Liver (tissue), 9 donors: Measurements from ENCODE around the gene ABLIM3. TPM values are rescaled to one million over a fixed set of nuclear protein-coding genes. Genes with fewer than 3 reads are reported as not detected.

Source experiments
- DNase-seq: peaks from one replicate; pipeline ENCODE4 v3.0.0-alpha.2; 2017; ENCODE audit warnings: low spot score
- H3K27ac ChIP-seq, 2 donors: one replicate each; pipeline ENCODE4 v1.7.0; 2013; ENCODE audit warnings: inconsistent platforms in 2 of 2, low read length in 2 of 2, control low read depth in 1 of 2, low read depth in 1 of 2, mild to moderate bottlenecking in 1 of 2
- H3K27me3 ChIP-seq, 4 donors: one replicate each; pipeline versions ENCODE4 v1.6.1 to v1.7.0; 2013; ENCODE audit warnings: low read length in 3 of 4, inconsistent platforms in 1 of 4, mild to moderate bottlenecking in 1 of 4, moderate library complexity in 1 of 4; ENCODE audit not compliant: control insufficient read depth in 4 of 4, insufficient read depth in 4 of 4
- H3K36me3 ChIP-seq, 4 donors: one replicate each; pipeline versions ENCODE4 v1.6.1 to v1.7.0; 2013; ENCODE audit warnings: low read length in 3 of 4, mild to moderate bottlenecking in 3 of 4, low read depth in 1 of 4, moderate library complexity in 1 of 4; ENCODE audit not compliant: control insufficient read depth in 4 of 4, insufficient read depth in 3 of 4
- H3K4me1 ChIP-seq, 4 donors: one replicate each; pipeline versions ENCODE4 v1.6.1 to v1.7.0; 2013; ENCODE audit warnings: low read length in 3 of 4, mild to moderate bottlenecking in 3 of 4, moderate library complexity in 1 of 4; ENCODE audit not compliant: control insufficient read depth in 4 of 4, insufficient read depth in 4 of 4
- H3K4me3 ChIP-seq, 3 donors: one replicate each; pipeline versions ENCODE4 v1.6.1 to v1.7.0; 2013; ENCODE audit warnings: low read length in 3 of 3, control low read depth in 1 of 3, low read depth in 1 of 3, mild to moderate bottlenecking in 1 of 3
- H3K9ac ChIP-seq, 2 donors: one replicate each; pipeline ENCODE4 v1.7.0; 2013; ENCODE audit warnings: low read length in 2 of 2, mild to moderate bottlenecking in 2 of 2, moderate library complexity in 2 of 2, control low read depth in 1 of 2, low read depth in 1 of 2
- H3K9me3 ChIP-seq, 4 donors: one replicate each; pipeline versions ENCODE4 v1.6.1 to v1.7.0; 2013; ENCODE audit warnings: low read length in 3 of 4; ENCODE audit not compliant: control insufficient read depth in 4 of 4
- EGR1 ChIP-seq, 2 donors: IDR thresholded peaks; 2 replicates each; pipeline ENCODE4 v1.6.1; 2016 to 2018; ENCODE audit warnings: antibody characterized with exemption in 2 of 2, low read depth in 2 of 2
- FOXA1 ChIP-seq: IDR thresholded peaks from 2 replicates; pipeline ENCODE4 v1.6.1; 2016; ENCODE audit warnings: antibody characterized with exemption
- FOXA2 ChIP-seq: IDR thresholded peaks from 2 replicates; pipeline ENCODE4 v1.6.1; 2016; ENCODE audit warnings: antibody characterized with exemption
- GABPA ChIP-seq, 2 donors: IDR thresholded peaks in 1 of 2; conservative IDR thresholded peaks in 1 of 2; 2 replicates each; pipeline ENCODE4 v1.6.1; 2016; ENCODE audit warnings: antibody characterized with exemption in 2 of 2, mild to moderate bottlenecking in 1 of 2, moderate library complexity in 1 of 2
- HNF4A ChIP-seq, 2 donors: conservative IDR thresholded peaks; 2 replicates each; pipeline ENCODE4 v1.6.1; 2016; ENCODE audit warnings: antibody characterized with exemption in 2 of 2, mild to moderate bottlenecking in 2 of 2
- HNF4G ChIP-seq: IDR thresholded peaks from 2 replicates; pipeline ENCODE4 v1.6.1; 2016; ENCODE audit warnings: antibody characterized with exemption
- JUND ChIP-seq, 2 donors: IDR thresholded peaks; 2 replicates each; pipeline ENCODE4 v1.6.1; 2016; ENCODE audit warnings: antibody characterized with exemption in 2 of 2
- NR2F2 ChIP-seq: IDR thresholded peaks from 2 replicates; pipeline ENCODE4 v1.6.1; 2016; ENCODE audit warnings: antibody characterized with exemption
- RAD21 ChIP-seq, 2 donors: IDR thresholded peaks; 2 replicates each; pipeline ENCODE4 v1.6.1; 2016; ENCODE audit warnings: antibody characterized with exemption in 2 of 2, mild to moderate bottlenecking in 2 of 2
- RXRA ChIP-seq, 2 donors: IDR thresholded peaks; 2 replicates each; pipeline ENCODE4 v1.6.1; 2017 to 2018; ENCODE audit warnings: antibody characterized with exemption in 2 of 2, mild to moderate bottlenecking in 1 of 2
- SP1 ChIP-seq: IDR thresholded peaks from 2 replicates; pipeline ENCODE4 v1.6.1; 2018; ENCODE audit warnings: antibody characterized with exemption, mild to moderate bottlenecking
- TAF1 ChIP-seq: conservative IDR thresholded peaks from 2 replicates; pipeline ENCODE4 v1.6.1; 2016; ENCODE audit warnings: antibody characterized with exemption, mild to moderate bottlenecking
- YY1 ChIP-seq: IDR thresholded peaks from 2 replicates; pipeline ENCODE4 v1.6.1; 2016; ENCODE audit warnings: antibody characterized with exemption, mild to moderate bottlenecking
- WGBS: extraction: QIAGEN DNeasy Blood & Tissue Kit; methylation state at CpG from one replicate; pipeline ENCODE4 v1.1.7; 2013; 5-methylcytosine and 5-hydroxymethylcytosine counted together
- polyA plus RNA-seq, 2 donors: library from polyadenylated mRNA; stranded (reverse) in 1 of 2; unstranded in 1 of 2; fragments of 200-250 nt in 1 of 2; fragments of >200 nt in 1 of 2; fragmentation: Nextera tagmentation in 1 of 2; extraction: Ambion mirVana in 1 of 2; gene quantifications; one replicate each; pipeline versions ENCODE4 v1.2.1 to v1.2.3, GENCODE V29; 2013 to 2015
- total RNA-seq, 2 donors: library from RNA; depleted of rRNA; stranded (reverse); fragments of >200 nt; gene quantifications; one replicate each; pipeline ENCODE4 v1.2.3, GENCODE V29; 2014
- TF ChIP-seq, protein P1 (sequence below): IDR thresholded peaks from 2 replicates; pipeline ENCODE4 v1.6.1; 2016; ENCODE audit warnings: antibody characterized with exemption
- TF ChIP-seq, protein P2 (sequence below): IDR thresholded peaks from 2 replicates; pipeline ENCODE4 v1.6.1; 2016; ENCODE audit warnings: antibody characterized with exemption, mild to moderate bottlenecking
- TF ChIP-seq, protein P3 (sequence below): IDR thresholded peaks from 2 replicates; pipeline ENCODE4 v1.6.1; 2016; ENCODE audit warnings: antibody characterized with exemption
- TF ChIP-seq, protein P4 (sequence below): fragments of 150-350 bp; IDR thresholded peaks from 2 replicates; pipeline ENCODE4 v1.5.1; 2017; ENCODE audit warnings: improper control_type of control experiment, low read depth, low read length; ENCODE audit not compliant: missing input control
- TF ChIP-seq, protein P5 (sequence below): IDR thresholded peaks from 2 replicates; pipeline ENCODE4 v1.6.1; 2016; ENCODE audit warnings: antibody characterized with exemption
- donor health status: healthy.
- donor health status: healthy.
- donor health status: healthy.
- donor health status: healthy.
- donor health status: healthy.

The ABLIM3 gene
- total and polyA plus RNA-seq, 4 donors: 6.8 to 131 (median 43.1) TPM

DNA sequence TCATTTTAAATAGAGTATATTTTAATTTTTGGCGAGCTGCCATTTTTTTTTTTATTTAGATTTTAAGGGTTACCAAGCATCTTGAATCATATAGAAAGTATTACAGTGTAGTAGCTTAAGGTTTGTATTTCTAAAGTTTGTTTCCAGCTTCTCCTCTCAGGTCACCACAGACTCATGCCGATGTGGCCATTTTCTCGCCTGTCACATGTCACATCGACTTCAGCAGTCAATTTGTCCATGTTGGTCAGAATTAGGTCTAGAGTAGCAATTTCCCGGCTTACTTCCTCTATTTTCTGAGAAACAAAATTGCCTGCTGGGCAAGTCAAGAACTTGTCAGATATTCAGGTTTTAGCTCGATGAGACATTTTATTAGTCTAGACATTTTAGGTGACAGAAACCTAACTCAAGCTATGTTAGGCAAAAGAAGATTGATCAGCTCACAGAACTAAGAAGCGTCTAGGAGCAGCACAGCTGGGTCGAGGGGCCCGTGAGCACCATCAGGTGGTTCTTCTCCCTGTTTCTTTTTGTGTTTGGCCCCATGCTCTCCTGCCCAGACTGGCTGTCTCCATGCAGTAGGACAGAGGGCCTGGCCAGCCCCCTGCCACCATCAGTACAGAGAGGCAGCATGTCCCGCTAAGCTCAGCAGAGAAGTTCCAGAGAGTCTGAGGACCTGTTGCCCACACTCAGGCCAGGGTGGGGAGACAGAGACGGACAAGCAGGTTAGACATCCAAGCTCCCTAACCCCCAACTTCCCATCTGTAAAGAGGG, 82.0 kb downstream of the ABLIM3 start:
- Histone ChIP-seq H3K9ac (no peak overlapping the region), H3K36me3 (peaks cover 4 to 30% (median 28%) of the 10 kb centered on the region in 4 donors), H3K27me3 (no peaks in the 10 kb centered on the region), H3K9me3 (no peaks in the 10 kb centered on the region), H3K4me3 (no peak overlapping the region), H3K4me1 (peaks cover 0 to 29% (median 21%) of the 10 kb centered on the region in 4 donors), H3K27ac (no peak overlapping the region)
- 86% methylated on average over 11 of the region's 11 CpGs for WGBS
- TF ChIP-seq FOXA1 (no peak), RXRA (IDR thresholded peaks at IDR 0.05) (no peak), TAF1 (no peak), FOXA2 (no peak), HNF4A (conservative IDR thresholded peaks at IDR 0.05) (no peak), NR2F2 (no peak), GABPA (IDR thresholded peaks at IDR 0.05 in 1 of 2, conservative IDR thresholded peaks at IDR 0.05 in 1 of 2) (no peak), EGR1 (IDR thresholded peaks at IDR 0.05; ENCODE audit: low read depth in 2 of 2) (no peak), RAD21 (IDR thresholded peaks at IDR 0.05) (no peak), SP1 (no peak), YY1 (no peak), HNF4G (no peak), JUND (IDR thresholded peaks at IDR 0.05) (no peak)
- TF ChIP-seq, protein P1, sequence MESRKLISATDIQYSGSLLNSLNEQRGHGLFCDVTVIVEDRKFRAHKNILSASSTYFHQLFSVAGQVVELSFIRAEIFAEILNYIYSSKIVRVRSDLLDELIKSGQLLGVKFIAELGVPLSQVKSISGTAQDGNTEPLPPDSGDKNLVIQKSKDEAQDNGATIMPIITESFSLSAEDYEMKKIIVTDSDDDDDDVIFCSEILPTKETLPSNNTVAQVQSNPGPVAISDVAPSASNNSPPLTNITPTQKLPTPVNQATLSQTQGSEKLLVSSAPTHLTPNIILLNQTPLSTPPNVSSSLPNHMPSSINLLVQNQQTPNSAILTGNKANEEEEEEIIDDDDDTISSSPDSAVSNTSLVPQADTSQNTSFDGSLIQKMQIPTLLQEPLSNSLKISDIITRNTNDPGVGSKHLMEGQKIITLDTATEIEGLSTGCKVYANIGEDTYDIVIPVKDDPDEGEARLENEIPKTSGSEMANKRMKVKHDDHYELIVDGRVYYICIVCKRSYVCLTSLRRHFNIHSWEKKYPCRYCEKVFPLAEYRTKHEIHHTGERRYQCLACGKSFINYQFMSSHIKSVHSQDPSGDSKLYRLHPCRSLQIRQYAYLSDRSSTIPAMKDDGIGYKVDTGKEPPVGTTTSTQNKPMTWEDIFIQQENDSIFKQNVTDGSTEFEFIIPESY: no peak
- TF ChIP-seq, protein P2, sequence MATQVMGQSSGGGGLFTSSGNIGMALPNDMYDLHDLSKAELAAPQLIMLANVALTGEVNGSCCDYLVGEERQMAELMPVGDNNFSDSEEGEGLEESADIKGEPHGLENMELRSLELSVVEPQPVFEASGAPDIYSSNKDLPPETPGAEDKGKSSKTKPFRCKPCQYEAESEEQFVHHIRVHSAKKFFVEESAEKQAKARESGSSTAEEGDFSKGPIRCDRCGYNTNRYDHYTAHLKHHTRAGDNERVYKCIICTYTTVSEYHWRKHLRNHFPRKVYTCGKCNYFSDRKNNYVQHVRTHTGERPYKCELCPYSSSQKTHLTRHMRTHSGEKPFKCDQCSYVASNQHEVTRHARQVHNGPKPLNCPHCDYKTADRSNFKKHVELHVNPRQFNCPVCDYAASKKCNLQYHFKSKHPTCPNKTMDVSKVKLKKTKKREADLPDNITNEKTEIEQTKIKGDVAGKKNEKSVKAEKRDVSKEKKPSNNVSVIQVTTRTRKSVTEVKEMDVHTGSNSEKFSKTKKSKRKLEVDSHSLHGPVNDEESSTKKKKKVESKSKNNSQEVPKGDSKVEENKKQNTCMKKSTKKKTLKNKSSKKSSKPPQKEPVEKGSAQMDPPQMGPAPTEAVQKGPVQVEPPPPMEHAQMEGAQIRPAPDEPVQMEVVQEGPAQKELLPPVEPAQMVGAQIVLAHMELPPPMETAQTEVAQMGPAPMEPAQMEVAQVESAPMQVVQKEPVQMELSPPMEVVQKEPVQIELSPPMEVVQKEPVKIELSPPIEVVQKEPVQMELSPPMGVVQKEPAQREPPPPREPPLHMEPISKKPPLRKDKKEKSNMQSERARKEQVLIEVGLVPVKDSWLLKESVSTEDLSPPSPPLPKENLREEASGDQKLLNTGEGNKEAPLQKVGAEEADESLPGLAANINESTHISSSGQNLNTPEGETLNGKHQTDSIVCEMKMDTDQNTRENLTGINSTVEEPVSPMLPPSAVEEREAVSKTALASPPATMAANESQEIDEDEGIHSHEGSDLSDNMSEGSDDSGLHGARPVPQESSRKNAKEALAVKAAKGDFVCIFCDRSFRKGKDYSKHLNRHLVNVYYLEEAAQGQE: no peak
- TF ChIP-seq, protein P3, sequence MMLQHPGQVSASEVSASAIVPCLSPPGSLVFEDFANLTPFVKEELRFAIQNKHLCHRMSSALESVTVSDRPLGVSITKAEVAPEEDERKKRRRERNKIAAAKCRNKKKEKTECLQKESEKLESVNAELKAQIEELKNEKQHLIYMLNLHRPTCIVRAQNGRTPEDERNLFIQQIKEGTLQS: no peak
- TF ChIP-seq, protein P4, sequence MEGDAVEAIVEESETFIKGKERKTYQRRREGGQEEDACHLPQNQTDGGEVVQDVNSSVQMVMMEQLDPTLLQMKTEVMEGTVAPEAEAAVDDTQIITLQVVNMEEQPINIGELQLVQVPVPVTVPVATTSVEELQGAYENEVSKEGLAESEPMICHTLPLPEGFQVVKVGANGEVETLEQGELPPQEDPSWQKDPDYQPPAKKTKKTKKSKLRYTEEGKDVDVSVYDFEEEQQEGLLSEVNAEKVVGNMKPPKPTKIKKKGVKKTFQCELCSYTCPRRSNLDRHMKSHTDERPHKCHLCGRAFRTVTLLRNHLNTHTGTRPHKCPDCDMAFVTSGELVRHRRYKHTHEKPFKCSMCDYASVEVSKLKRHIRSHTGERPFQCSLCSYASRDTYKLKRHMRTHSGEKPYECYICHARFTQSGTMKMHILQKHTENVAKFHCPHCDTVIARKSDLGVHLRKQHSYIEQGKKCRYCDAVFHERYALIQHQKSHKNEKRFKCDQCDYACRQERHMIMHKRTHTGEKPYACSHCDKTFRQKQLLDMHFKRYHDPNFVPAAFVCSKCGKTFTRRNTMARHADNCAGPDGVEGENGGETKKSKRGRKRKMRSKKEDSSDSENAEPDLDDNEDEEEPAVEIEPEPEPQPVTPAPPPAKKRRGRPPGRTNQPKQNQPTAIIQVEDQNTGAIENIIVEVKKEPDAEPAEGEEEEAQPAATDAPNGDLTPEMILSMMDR: no peak
- TF ChIP-seq, protein P5, sequence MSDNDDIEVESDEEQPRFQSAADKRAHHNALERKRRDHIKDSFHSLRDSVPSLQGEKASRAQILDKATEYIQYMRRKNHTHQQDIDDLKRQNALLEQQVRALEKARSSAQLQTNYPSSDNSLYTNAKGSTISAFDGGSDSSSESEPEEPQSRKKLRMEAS: no peak
- no peak for DNase-seq
